Neural crest cell (in vitro differentiated cells): Measurements from ENCODE around the gene TMEM131L. TPM values are rescaled to one million over a fixed set of nuclear protein-coding genes. Genes with fewer than 3 reads are reported as not detected.

Source experiments
- DNase-seq: peaks from one replicate; pipeline ENCODE4 v3.0.0; 2021; ENCODE audit warnings: low read depth, mixed read lengths, low spot score
- H3K27ac Mint-ChIP-seq: one replicate; pipeline ENCODE4 v1.8.0; 2021; ENCODE audit warnings: mild to moderate bottlenecking, mixed read lengths; ENCODE audit not compliant: unreplicated experiment
- H3K27me3 Mint-ChIP-seq: 2 replicates; pipeline ENCODE4 v1.8.0; 2021; ENCODE audit warnings: low read depth, mild to moderate bottlenecking, mixed read lengths
- H3K36me3 Mint-ChIP-seq: 2 replicates; pipeline ENCODE4 v1.8.0; 2021; ENCODE audit warnings: low read depth, mild to moderate bottlenecking, mixed read lengths
- H3K4me1 Mint-ChIP-seq: 2 replicates; pipeline ENCODE4 v1.8.0; 2021; ENCODE audit warnings: mixed read lengths
- H3K4me3 Mint-ChIP-seq: one replicate; pipeline ENCODE4 v1.8.0; 2021; ENCODE audit warnings: mild to moderate bottlenecking, mixed read lengths
- H3K9me3 Mint-ChIP-seq: 2 replicates; pipeline ENCODE4 v1.8.0; 2021; ENCODE audit warnings: mixed read lengths
- total RNA-seq: library from RNA; stranded (reverse); gene quantifications from 2 replicates; pipeline ENCODE4 v1.2.1, GENCODE V29; 2021
- TF ChIP-seq, protein P1 (sequence below): fragments of 200-600 bp; sonication (generic); conservative IDR thresholded peaks from 2 replicates; pipeline ENCODE4 v1.5.0; 2021; ENCODE audit warnings: antibody characterized with exemption, mild to moderate bottlenecking

The TMEM131L gene
- total RNA-seq, 1 donor from 2014 or later = 36.1 TPM

DNA sequence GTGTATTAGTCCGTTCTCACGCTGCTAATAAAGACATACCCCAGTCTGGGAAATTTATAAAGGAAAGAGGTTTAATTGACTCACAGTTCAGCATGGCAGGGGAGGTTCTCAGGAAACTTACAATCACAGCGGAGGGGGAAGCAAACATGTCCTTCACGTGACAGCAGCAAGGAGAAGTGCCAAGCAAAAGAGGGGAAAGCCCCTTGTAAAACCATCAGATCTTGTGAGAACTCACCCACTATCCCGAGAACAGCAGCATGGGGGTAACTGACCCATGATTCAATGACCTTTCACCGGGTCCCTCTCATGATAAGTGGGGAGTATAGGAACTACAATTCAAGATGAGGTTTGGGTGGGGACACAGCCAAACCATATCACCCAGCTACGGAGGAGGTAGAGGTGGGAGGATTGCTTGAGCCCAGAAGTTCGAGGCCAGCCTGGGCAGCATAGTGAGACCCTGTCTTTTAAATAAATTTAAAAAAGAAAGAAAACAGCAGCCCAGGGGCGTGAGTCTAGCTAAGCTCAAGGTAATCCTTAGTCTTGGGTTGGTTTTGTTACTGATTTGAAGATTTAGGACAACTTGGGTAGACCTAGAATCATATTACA is 46.4 kb upstream of the TMEM131L start:
- Mint-ChIP-seq H3K4me3 (no peak overlapping the region), H3K36me3 (peaks cover 2% of the 10 kb centered on the region), H3K27me3 (no peaks in the 10 kb centered on the region), H3K27ac (peak overlapping the region; percentile 68), H3K4me1 (peaks cover 29% of the 10 kb centered on the region), H3K9me3 (no peaks in the 10 kb centered on the region)
- TF ChIP-seq, protein P1, sequence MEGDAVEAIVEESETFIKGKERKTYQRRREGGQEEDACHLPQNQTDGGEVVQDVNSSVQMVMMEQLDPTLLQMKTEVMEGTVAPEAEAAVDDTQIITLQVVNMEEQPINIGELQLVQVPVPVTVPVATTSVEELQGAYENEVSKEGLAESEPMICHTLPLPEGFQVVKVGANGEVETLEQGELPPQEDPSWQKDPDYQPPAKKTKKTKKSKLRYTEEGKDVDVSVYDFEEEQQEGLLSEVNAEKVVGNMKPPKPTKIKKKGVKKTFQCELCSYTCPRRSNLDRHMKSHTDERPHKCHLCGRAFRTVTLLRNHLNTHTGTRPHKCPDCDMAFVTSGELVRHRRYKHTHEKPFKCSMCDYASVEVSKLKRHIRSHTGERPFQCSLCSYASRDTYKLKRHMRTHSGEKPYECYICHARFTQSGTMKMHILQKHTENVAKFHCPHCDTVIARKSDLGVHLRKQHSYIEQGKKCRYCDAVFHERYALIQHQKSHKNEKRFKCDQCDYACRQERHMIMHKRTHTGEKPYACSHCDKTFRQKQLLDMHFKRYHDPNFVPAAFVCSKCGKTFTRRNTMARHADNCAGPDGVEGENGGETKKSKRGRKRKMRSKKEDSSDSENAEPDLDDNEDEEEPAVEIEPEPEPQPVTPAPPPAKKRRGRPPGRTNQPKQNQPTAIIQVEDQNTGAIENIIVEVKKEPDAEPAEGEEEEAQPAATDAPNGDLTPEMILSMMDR = no peak
- no peak for DNase-seq

DNA sequence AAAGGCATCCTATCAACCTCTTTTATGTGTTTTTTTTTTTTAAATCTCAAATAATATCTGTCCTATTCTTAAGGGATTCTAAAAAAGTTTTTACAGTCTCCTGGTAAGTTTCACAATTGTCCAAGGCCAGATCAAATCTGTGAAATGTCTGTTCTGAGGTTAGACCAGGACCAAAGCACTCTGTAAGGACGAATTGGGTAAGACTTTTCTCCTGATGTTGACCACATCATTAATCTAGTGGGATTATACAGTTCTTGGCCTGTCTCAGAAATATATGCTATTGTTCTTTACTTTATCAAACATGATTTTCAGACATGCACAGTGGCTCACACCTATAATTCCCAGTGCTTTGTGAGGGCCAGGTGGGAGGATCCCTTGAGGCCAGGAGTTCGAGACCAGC is 45.8 kb upstream of the TMEM131L start:
- DNase-seq = no peak
- Mint-ChIP-seq H3K9me3 (no peaks in the 10 kb centered on the region), H3K4me1 (peaks cover 29% of the 10 kb centered on the region), H3K27me3 (no peaks in the 10 kb centered on the region), H3K36me3 (peaks cover 2% of the 10 kb centered on the region), H3K4me3 (no peak overlapping the region), H3K27ac (no peak overlapping the region)
- TF ChIP-seq, protein P1 = no peak

DNA sequence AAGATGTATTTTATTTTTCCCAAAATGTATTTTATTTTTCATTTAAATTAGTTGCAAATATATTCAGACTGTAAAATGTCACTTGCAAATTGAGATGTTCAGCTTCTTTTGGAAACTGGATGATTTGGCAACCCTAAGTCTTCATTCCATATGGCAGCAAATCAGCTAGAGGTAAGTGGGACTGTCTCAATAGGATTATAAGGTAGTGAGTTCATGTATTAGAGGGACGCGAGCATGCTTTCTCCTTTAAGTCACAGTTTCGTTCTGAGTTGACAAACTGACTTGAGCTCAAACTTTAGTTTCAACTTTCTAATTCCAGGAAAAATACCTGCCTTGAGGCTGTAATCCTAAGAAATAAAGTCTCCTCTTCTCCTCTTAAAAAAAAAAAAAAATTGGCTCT is 44.2 kb upstream of the TMEM131L start:
- H3K4me3 Mint-ChIP-seq = no peak overlapping the region
- DNase-seq = no peak
- no peaks in the 10 kb centered on the region for H3K9me3 Mint-ChIP-seq
- H3K36me3 Mint-ChIP-seq = peaks cover 2% of the 10 kb centered on the region
- no peak overlapping the region for H3K27ac Mint-ChIP-seq
- TF ChIP-seq, protein P1 = no peak
- no peaks in the 10 kb centered on the region for H3K27me3 Mint-ChIP-seq
- H3K4me1 Mint-ChIP-seq = peaks cover 29% of the 10 kb centered on the region

DNA sequence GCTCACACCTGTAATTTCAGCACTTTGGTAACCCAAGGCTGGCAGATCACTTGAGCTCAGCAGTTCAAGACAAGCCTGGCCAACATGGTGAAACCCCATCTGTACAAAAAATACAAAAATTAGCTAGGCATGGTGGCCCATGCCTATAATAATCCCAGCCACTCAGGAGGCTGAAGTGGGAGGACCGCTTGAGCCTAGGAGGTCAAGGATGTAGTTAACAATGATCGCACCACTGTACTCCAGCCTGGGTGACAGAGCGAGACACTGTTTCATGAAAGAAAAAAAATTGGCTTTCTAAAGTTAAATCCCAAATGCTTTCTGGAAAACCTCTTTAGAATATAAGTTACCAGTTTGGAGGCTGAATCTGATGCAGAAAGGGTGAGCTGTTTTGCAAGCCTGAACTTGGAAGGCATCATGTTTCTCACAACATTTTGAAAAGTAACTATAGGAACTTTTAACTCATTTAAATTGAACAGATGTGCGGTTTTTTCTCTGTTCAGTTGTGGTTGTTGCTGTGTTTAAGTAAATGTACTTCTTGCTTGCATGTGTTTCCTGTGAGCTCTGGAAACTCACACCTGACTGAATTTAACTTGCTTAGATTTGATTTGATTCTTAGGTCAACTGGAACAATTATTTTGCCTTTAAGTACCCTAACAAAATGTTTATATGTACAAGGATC is 39.8 kb upstream of the TMEM131L start:
- no peak overlapping the region for H3K27ac Mint-ChIP-seq
- no peaks in the 10 kb centered on the region for H3K27me3 Mint-ChIP-seq
- no peaks in the 10 kb centered on the region for H3K36me3 Mint-ChIP-seq
- TF ChIP-seq, protein P1 = no peak
- H3K4me3 Mint-ChIP-seq = no peak overlapping the region
- no peaks in the 10 kb centered on the region for H3K9me3 Mint-ChIP-seq
- peaks cover 10% of the 10 kb centered on the region for H3K4me1 Mint-ChIP-seq
- no peak for DNase-seq

DNA sequence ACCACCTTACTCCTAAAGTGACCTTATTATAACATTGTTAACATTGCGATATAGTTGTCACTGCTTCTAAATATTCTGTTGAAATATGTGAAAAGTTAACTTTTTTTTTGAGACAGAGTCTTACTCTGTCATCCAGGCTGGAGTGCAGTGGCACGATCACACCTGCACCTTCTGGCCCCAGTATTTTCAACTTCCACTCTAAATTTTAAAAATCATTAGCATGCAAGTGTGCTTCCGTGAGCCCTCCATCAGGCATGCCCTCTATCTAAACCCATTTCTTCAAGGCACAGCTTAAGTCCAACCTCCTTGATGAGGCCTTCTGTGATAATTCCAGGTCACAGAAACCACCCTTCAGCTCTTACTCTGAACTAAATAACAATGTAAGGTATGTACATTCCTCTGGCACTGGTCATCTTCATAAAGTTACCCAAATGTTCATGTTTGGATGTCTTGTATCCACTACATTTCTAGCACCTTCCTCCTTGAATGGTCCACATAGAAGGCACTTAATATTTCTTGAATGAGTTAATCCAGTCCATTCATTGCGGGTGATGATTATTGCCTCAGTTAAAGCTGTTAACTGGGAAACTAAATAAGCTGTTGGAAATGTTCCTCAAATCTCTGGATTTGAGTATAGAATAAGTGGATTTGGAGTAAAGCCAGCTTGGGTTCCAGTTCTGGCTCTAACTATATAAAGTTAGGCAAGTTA is 38.6 kb upstream of the TMEM131L start:
- Mint-ChIP-seq H3K4me3 (no peak overlapping the region), H3K36me3 (no peaks in the 10 kb centered on the region), H3K9me3 (no peaks in the 10 kb centered on the region), H3K27ac (no peak overlapping the region), H3K27me3 (no peaks in the 10 kb centered on the region), H3K4me1 (peaks cover 10% of the 10 kb centered on the region)
- no peak for DNase-seq
- TF ChIP-seq, protein P1 = no peak
